Epithelial cell of proximal tubule (primary cell): Measurements from ENCODE around the gene TP53BP2. TPM values are rescaled to one million over a fixed set of nuclear protein-coding genes. Genes with fewer than 3 reads are reported as not detected.
"Not testable (repeated sequence)": the region's sequence is repeated elsewhere in the genome, so short reads cannot be mapped to it uniquely, and the experiment has no call there.

Source experiments
- DNase-seq: peaks from one replicate; pipeline ENCODE4 v3.0.0-alpha.2; 2011; ENCODE audit warnings: low read depth
- H3K4me3 ChIP-seq: 2 replicates; pipeline ENCODE4 v1.5.1; 2011; ENCODE audit warnings: low read depth, mild to moderate bottlenecking, low read length
- CTCF ChIP-seq: conservative IDR thresholded peaks from 2 replicates; pipeline ENCODE4 v1.5.1; 2012; ENCODE audit warnings: low read depth, mild to moderate bottlenecking, low read length
- total RNA-seq: library from RNA; depleted of rRNA; stranded (reverse); fragments of >200 nt; gene quantifications from 2 replicates; pipeline ENCODE4 v1.2.3, GENCODE V29; 2015

The TP53BP2 gene
- total RNA-seq, 1 donor from 2014 or later: 102 TPM

GRCh38 chr1:223820515-223820858, 25.3 kb downstream of the TP53BP2 start:
- no peak for DNase-seq
- H3K4me3 ChIP-seq: no peak overlapping the region
- no peak for TF ChIP-seq CTCF

- no peak for DNase-seq
- no peak overlapping the region for H3K4me3 ChIP-seq
- no peak for TF ChIP-seq CTCF
Measured at GRCh38 chr1:223819730-223820514, 25.8 kb downstream of the TP53BP2 start.

GRCh38 chr1:223817265-223817664, 28.5 kb downstream of the TP53BP2 start:
- not testable (repeated sequence) for H3K4me3 ChIP-seq, DNase-seq

- H3K4me3 ChIP-seq: no peak overlapping the region
- peak; percentile 55 for DNase-seq
- no peak for TF ChIP-seq CTCF
Measured at GRCh38 chr1:223815865-223816264, 29.9 kb downstream of the TP53BP2 start.

GRCh38 chr1:223815020-223815853, 30.5 kb downstream of the TP53BP2 start:
- no peak overlapping the region for H3K4me3 ChIP-seq
- no peak for DNase-seq
- TF ChIP-seq CTCF: no peak

GRCh38 chr1:223813645-223814044, 32.1 kb downstream of the TP53BP2 start:
- no peak for DNase-seq
- H3K4me3 ChIP-seq: no peak overlapping the region
- TF ChIP-seq CTCF: no peak

GRCh38 chr1:223811634-223812101, 34.1 kb downstream of the TP53BP2 start:
- peak; percentile 57 for TF ChIP-seq CTCF
- no peak overlapping the region for H3K4me3 ChIP-seq
- DNase-seq: no peak
